ENCODE results near the gene IRF6. TPM values are rescaled to one million over a fixed set of nuclear protein-coding genes. Genes with fewer than 3 reads are reported as not detected.

Gene IRF6
- total RNA-seq, 1 experiment from 2014 or later, result 27.3 TPM

DNA sequence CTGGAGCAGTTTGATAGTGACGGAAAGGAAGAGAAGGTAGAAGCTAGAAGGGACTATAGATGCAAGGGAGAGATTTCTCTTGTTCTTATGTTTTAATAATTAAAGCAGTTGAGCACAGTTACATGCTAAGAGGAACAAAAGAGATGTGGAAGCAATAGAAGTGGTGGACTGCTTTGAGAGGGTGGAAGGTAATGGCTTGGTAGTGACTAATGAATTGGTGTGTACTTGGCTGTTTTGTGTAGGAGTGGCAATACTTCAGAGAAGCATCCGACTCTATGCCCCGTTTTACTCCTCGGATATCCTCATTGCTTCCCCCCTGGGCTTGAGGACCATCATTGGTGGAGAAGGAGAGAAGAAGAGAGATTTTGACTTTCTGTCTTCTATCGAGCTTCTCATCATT lies 34.7 kb upstream of the IRF6 start:
- Mint-ChIP-seq H3K4me1 (ENCODE audit: low read depth, unreplicated experiment) (no peaks in the 10 kb centered on the region), H3K4me3 (ENCODE audit: unreplicated experiment) (no peak overlapping the region), H3K9me3 (ENCODE audit: unreplicated experiment) (no peaks in the 10 kb centered on the region), H3K27ac (ENCODE audit: unreplicated experiment) (no peak overlapping the region), H3K27me3 (ENCODE audit: insufficient read depth, unreplicated experiment) (no peaks in the 10 kb centered on the region), H3K36me3 (ENCODE audit: insufficient read depth, unreplicated experiment) (peaks cover 60% of the 10 kb centered on the region)
- H3K27me3 ChIP-seq (replicated peaks; ENCODE audit: control insufficient read depth, insufficient read depth, low read length), result no peaks in the 10 kb centered on the region
- intact Hi-C loops (cut with micrococcal nuclease; ENCODE audit: unreplicated experiment), result no loop called here
- H3K9me3 ChIP-seq, result no peaks in the 10 kb centered on the region
- ChIA-PET CTCF (no interaction called here), POLR2A (no interaction called here)
- no peak for DNase-seq
- peaks cover 3% of the 10 kb centered on the region; the same call in 1 of the 2 replicates for H3K36me3 ChIP-seq (ENCODE audit: control insufficient read depth, insufficient read depth, low read length)
- BruUV-seq (replicated peaks), result no TSS peak
- H3K4me3 ChIP-seq (ENCODE audit: low read depth, low read length), result no peak overlapping the region
- TF ChIP-seq, protein P1, sequence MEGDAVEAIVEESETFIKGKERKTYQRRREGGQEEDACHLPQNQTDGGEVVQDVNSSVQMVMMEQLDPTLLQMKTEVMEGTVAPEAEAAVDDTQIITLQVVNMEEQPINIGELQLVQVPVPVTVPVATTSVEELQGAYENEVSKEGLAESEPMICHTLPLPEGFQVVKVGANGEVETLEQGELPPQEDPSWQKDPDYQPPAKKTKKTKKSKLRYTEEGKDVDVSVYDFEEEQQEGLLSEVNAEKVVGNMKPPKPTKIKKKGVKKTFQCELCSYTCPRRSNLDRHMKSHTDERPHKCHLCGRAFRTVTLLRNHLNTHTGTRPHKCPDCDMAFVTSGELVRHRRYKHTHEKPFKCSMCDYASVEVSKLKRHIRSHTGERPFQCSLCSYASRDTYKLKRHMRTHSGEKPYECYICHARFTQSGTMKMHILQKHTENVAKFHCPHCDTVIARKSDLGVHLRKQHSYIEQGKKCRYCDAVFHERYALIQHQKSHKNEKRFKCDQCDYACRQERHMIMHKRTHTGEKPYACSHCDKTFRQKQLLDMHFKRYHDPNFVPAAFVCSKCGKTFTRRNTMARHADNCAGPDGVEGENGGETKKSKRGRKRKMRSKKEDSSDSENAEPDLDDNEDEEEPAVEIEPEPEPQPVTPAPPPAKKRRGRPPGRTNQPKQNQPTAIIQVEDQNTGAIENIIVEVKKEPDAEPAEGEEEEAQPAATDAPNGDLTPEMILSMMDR (IDR thresholded peaks at IDR 0.05; ENCODE audit: insufficient read depth in 1 of 2, low read depth in 1 of 2, low read length in 1 of 2, severe bottlenecking in 1 of 2, unreplicated experiment in 1 of 2), result no peak
- no peaks in the 10 kb centered on the region for H3K4me1 ChIP-seq

DNA sequence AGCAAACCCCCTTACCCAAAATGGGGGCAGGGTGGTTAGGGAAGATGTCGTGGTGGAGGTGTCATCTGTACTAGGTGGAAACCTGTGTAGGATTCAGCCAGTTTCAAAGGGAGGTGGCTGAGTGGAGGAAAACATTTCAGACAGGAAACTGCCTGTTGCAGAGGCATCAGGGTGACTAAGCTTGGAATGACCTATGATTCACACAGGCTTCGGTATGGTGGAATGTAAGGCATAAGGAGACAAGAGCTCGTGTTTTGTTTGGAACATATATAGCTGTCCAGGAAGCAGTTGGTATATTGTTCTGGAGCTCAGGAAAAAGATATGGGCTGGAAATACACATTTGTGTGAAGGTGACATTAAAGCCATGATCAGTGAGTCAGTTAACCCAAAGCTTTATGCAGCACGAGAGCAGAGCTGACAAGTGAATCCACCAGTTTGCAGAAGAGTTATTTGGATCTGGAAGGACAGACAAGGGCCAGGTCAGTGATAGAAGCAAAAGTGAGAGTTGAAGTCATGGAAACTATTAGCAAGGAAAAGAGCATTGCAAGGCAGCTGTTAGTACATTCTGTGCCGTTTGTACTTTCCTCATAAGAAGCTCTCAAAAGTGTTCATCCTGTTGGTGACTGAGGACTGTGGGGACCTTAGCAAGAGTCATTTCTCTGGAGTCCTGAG lies 34.1 kb upstream of the IRF6 start:
- Histone ChIP-seq H3K9me3 (no peaks in the 10 kb centered on the region), H3K4me1 (no peaks in the 10 kb centered on the region), H3K36me3 (ENCODE audit: control insufficient read depth, insufficient read depth, low read length) (peaks cover 3% of the 10 kb centered on the region), H3K4me3 (ENCODE audit: low read depth, low read length) (no peak overlapping the region), H3K27me3 (replicated peaks; ENCODE audit: control insufficient read depth, insufficient read depth, low read length) (no peaks in the 10 kb centered on the region)
- no peak for DNase-seq
- Mint-ChIP-seq H3K4me3 (ENCODE audit: unreplicated experiment) (no peak overlapping the region), H3K4me1 (ENCODE audit: low read depth, unreplicated experiment) (no peaks in the 10 kb centered on the region), H3K27me3 (ENCODE audit: insufficient read depth, unreplicated experiment) (no peaks in the 10 kb centered on the region), H3K9me3 (ENCODE audit: unreplicated experiment) (no peaks in the 10 kb centered on the region), H3K36me3 (ENCODE audit: insufficient read depth, unreplicated experiment) (peaks cover 63% of the 10 kb centered on the region), H3K27ac (ENCODE audit: unreplicated experiment) (no peak overlapping the region)
- TF ChIP-seq, protein P1 (IDR thresholded peaks at IDR 0.05; ENCODE audit: insufficient read depth in 1 of 2, low read depth in 1 of 2, low read length in 1 of 2, severe bottlenecking in 1 of 2, unreplicated experiment in 1 of 2), result no peak
- intact Hi-C loops (cut with micrococcal nuclease; ENCODE audit: unreplicated experiment), result no loop called here
- POLR2A ChIA-PET, result no interaction called here
- no TSS peak for BruUV-seq (replicated peaks)
- CTCF ChIA-PET, result interaction anchor here (0.6 kb wide), 1 partner anchor 33 kb away, joined by 3 read pairs; no protein-coding TSS in a partner anchor

DNA sequence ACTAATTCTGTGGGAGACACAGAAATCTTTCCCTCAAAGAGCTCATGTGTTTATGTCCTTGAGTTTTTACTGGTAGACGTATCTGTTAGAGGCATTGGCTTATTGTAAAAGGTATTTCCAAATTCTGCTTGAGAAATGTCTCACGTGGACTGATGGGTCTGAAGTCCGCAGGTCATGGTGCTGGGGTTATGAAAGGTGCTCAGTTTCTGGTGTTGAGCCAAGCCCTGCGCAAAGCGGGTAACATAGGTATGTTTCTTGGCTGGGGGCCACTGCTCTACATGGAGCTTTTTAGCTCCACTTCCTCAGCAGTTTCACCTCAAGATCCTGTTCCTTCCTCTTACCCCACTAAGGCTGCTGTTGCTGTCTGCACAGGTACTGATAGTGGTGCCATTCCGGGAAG lies 32.6 kb upstream of the IRF6 start:
- Histone ChIP-seq H3K27me3 (replicated peaks; ENCODE audit: control insufficient read depth, insufficient read depth, low read length) (no peaks in the 10 kb centered on the region), H3K4me1 (no peaks in the 10 kb centered on the region), H3K9me3 (no peaks in the 10 kb centered on the region), H3K4me3 (ENCODE audit: low read depth, low read length) (no peak overlapping the region), H3K36me3 (ENCODE audit: control insufficient read depth, insufficient read depth, low read length) (peaks cover 3% of the 10 kb centered on the region)
- TF ChIP-seq, protein P1 (IDR thresholded peaks at IDR 0.05; ENCODE audit: insufficient read depth in 1 of 2, low read depth in 1 of 2, low read length in 1 of 2, severe bottlenecking in 1 of 2, unreplicated experiment in 1 of 2), result no peak
- Mint-ChIP-seq H3K36me3 (ENCODE audit: insufficient read depth, unreplicated experiment) (peaks cover 71% of the 10 kb centered on the region), H3K4me1 (ENCODE audit: low read depth, unreplicated experiment) (no peaks in the 10 kb centered on the region), H3K4me3 (ENCODE audit: unreplicated experiment) (no peak overlapping the region), H3K27ac (ENCODE audit: unreplicated experiment) (no peak overlapping the region), H3K9me3 (ENCODE audit: unreplicated experiment) (no peaks in the 10 kb centered on the region), H3K27me3 (ENCODE audit: insufficient read depth, unreplicated experiment) (no peaks in the 10 kb centered on the region)
- DNase-seq, result no peak
- intact Hi-C loops (cut with micrococcal nuclease; ENCODE audit: unreplicated experiment), result no loop called here
- no TSS peak for BruUV-seq (replicated peaks)
- ChIA-PET CTCF (no interaction called here), POLR2A (no interaction called here)
